Measurements from ENCODE around the gene LEP.
"Not testable (repeated sequence)": the region's sequence is repeated elsewhere in the genome, so short reads cannot be mapped to it uniquely, and the experiment has no call there.

Gene LEP

DNA sequence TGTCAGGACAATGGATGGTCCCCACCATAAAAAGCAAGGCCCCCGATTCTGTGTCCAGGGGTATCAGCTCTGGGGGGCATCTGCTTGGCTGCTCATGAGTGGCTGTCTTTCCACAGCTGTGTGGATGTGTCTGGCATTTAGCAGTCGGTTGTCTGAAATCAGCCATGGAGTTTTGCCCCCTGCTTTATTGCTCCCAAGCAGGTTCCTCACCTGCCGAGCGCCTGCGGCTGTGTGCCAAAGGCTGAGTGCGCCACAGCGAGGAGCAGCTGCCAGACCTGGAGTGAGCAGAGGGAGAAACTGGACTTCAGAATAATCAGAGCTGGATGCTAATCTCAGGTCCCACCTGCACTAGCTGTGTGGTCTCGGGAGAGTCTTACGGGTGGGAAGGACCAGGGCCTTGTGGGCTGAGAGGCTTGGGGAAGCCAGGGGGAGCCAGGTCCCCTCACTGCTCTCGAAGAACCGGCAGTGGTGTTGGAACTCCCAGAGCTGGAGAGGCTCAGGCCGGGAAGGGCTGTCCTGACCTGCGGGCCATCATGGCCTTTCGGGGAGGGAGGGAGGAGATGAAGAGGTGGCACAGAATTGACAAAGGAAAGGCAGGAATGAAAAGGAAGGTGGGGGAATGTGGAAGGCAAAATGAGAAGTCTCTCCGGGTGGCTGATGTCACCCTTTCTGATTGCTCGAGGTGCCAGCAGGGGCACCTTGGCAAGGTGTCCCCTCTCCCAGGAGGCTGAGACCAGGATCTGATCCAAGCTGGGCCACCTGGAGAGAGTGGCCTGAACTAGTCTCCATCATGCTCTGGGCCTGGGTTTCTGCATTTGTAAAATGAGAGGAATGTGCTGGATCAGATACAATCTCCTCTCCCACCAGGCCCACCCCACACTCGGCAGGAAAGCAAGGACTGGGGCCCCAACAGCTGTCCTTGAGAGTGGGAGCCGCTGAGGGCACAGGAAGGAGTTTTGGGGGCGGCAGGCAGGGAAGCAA lies 30.2 kb upstream of the LEP start:
- no peak for DNase-seq (ENCODE audit: low read depth in 2 of 2)

DNA sequence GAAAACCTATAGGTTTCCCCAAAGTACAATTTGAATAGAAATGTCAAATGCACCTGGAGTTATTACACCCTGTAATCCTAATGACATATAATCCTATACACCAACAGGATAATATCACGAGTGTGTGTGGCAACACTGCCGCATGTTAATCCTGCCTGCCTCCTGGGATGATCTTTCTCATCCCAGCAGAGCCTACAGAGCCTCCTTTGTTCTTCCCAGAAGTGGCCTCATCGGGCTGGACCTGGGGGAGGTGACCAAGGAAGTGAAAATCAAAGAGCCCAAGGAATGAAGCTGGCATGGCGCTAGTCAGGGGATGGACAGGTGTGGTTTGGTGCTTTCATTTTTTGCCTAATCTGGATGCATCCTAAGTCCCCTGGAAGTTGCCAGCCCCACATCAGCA lies 29.5 kb upstream of the LEP start:
- DNase-seq (ENCODE audit: low read depth in 2 of 2), result no peak

DNA sequence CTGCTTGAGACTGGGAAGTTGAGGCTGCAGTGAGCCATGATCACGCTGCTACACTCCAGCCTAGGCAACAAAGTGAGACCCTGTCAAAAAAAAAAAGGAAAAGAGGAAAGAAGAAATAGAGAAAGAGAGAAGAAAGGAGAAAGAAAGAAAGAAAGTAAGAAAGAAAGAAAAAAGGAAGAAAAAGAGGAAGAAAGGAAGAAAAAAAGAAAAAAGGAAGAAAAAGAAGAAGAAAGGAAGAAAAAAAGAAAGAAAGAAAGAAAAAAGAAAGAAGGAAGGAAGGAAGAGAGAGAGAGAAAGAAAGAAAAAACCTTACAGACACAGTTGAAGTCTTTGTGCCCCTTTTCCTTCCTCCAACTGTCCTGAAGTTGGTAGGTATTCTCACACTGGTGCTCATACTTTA lies 26.6 kb upstream of the LEP start:
- no peak for DNase-seq (ENCODE audit: low read depth in 2 of 2)

DNA sequence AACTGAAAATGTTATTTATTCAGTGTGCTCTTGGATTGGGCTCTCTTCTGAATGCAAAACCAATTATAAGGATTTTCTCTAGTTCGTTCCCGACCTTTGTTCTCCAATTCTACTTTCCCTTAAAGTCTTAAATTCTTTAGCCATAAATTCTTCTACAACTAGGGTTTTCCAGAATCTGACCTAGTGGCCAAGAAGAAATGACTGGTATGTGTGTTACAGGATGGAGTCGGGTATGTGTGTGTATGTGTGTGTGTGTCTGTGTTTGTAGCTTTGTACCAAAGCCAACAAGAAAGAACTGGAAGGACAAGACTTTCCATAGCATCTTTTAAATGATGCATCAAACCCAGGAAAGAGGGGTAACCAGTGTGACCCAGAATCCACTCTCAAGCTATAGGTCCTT lies 25.8 kb upstream of the LEP start:
- DNase-seq (ENCODE audit: low read depth in 2 of 2), result peak; percentile 47 to 52

DNA sequence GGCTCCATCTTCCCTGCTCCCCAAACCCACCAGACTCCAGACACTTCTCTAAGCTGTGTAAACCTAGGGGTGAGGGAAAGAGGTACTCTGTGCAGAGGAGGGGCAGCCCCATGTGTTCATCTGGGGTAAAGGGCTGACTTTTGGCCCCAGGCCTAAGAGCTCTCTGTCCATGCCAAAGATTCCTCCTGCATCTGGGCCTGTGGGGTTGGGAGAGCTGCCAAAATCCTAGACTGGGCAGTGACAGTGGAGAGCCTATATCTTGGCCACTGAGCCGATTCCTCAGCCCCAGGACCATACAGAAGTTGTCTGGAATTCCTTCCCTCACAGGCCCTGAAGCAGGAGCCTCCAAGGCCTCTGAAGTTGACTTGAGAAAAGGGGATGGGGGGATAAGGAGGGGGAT lies 25.3 kb upstream of the LEP start:
- peak in 1 of 2 experiments; percentile 15 for DNase-seq (ENCODE audit: low read depth in 2 of 2)

DNA sequence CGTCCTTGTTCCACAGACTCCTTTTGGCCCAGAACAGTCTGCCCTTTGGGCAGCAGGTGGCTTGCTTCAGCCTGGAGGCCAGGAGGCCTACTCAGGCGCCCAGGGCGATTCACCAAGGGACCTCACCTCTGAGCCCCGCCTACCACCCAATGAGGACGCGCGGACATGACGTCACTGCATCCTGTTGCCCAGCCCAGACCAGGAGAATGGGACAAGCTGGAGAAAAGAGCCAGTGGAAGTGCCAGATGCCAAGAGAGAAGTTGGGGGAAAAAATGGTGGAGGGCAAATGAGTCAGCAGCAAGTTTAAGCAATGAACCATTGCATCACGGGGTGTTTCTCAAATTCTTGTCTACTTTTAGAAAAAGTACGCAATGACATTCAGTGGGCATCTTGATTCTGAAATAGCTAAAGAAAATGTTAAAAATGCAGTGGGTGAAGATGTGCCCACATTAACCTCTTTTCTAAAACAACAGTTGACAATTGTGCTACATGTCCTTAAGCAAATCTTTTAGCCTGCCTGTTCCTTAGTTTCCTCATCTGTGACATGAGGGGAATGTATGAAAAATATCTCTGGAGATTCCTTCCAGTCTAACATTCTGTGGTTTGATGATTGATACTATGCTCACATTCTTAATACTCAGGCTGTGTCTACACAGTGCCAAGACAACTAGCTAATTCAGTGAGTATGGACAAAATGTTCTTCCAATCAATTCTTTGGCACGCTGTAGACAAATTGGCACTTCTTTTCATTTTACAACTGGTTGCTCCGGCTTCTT lies 23.9 kb upstream of the LEP start:
- DNase-seq (ENCODE audit: low read depth in 2 of 2), result peak in 1 of 2 experiments; percentile 12

DNA sequence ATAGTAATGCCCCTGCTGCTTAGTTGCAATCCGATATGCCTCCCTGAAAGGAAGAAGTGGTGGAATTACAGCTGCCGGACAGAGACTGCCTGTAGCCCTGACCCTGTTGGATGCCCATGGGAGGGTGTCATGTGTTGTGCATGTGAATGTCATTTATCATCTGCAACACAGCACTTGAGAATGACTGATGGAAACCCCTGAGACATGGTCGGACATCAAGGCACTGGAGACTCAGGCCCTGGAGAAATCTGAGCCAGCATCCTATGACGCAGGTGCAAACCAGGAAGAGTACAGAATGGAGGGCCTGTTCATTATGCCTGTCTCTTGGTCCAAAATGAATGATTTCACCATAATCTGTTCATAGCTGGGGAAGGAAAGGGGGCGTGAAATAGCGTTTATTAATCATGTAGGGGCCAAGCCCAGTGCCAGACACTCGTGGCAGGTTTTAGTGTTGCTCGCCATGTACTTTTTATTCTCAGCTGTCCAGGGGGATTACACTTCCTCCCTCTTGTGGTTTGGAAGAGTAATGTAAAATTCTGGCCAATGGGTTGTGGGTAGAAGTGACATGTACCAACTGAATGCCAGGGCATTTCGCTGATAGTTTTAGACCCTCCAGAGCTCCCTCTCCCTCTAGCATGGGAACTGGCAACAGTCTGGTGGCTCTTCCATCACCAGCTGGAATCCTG lies 23.0 kb upstream of the LEP start:
- no peak for DNase-seq (ENCODE audit: low read depth in 2 of 2)

DNA sequence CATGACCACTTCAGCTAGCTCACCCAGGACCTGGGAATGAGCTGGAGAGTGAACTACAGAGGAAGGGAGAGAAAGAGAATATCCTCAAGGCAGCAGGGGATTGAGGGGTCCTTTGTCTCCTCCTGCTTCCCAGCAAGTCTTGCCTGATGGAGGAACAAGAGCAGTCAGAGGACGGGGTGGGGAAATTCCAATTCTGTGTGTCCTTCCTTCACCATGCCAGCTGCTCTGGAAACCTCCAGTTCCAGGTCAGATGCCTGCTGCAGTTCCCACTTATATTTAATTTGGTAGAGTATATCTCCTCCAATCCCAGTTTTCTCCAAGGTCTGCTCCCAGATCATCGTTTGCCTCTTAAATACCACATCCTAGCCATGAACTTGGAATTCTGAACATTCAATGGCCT lies 21.4 kb upstream of the LEP start:
- no peak for DNase-seq (ENCODE audit: low read depth in 2 of 2)

DNA sequence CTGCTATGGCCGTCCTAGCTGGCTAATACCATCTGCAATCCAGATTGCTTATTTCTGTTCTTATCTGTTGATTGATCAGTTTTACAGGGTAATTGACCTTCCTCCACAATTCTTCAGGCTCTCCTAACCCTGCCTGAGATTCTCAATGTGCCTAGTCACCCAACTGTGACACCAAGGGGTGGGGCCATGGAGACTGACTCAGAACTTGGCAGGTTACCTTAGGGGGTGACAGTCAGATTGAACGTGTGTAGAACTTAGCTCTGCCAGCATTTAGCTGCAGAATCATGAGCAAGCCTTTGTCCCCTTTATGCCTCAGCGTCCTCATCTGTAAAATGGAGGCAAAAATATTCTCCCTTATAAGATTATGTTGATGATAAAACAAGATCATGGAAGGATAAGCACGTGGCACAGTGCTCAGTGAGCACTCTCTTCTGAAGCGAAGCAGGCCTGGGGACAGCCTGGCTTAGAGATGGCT lies 19.1 kb upstream of the LEP start:
- DNase-seq (ENCODE audit: low read depth in 2 of 2), result peak in 1 of 2 experiments; percentile 15

DNA sequence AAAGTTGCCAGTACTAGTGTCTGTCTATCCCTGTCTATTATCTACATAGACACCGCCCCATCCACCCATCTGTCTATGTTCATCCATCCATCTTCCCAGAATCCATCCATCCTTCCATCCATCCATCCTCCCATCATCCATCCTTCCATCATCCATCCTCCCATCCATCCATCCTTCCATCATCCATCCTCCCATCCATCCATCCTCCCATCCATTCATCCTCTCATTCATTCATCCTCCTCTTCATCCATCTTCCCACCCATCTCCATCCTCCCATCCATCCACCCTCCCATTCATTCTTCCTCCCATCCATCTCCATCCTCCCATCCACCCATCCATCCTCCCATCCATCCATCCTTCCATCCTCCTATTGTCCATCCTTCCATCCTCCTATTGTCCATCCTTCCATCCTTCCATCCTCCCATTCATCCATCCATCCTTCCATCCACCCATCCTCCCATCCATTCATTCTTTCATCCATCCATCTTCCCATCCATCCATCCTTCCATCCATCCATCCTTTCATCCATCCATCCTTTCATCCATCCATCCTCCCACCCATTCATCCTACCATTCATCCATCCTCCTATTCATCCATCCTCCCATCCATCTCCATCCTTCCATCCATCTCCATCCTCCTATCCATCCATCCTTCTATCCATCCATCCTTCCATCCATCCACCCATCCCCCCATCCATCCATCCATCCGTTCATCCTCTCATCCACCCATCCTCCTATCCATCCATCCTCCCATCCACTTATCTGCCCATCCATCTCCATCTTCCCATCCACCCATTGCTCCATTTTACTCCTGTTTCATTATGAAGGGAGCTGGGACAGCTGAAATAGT lies 14.7 kb upstream of the LEP start:
- no peak for DNase-seq (ENCODE audit: low read depth in 2 of 2)

DNA sequence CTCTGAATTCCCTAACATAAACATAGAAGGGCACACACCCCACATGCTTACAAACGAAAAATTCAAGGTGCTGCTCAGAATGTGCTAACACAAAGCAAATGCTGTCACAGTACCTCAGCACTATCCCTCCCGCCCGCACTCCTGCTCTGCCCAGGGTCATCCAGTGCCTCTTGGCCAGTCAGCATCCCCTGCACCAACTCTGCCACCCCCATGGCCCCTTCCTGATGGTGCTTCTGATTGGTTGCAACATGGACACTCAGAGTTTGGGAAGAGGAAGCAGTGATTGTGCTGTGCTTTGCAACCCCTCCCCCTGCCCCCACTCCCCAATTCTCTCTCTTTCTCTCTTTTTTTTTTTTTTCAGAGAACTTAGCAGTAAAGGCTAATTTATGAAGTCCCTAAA lies 13.8 kb upstream of the LEP start:
- DNase-seq (ENCODE audit: low read depth in 2 of 2), result no peak

DNA sequence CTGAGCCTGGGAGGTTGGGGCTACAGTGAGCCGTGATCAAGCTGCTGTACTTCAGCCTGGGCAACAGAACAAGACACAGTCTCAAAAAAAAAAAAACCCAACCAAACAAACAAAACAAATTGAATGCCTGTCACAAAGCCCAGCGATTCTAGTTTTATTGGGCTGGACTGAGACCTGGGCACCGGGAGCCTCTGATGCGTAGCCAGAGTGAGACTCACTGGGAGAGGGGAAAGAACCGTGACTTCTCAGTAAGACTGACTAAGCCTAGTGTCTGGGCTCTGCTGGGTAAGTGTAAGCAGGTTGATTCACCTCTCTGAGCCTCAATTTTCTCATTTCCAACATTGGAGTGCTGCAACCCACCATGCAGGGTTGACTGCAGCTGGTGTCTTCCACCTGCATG lies 10.1 kb upstream of the LEP start:
- no peak for DNase-seq (ENCODE audit: low read depth in 2 of 2)

DNA sequence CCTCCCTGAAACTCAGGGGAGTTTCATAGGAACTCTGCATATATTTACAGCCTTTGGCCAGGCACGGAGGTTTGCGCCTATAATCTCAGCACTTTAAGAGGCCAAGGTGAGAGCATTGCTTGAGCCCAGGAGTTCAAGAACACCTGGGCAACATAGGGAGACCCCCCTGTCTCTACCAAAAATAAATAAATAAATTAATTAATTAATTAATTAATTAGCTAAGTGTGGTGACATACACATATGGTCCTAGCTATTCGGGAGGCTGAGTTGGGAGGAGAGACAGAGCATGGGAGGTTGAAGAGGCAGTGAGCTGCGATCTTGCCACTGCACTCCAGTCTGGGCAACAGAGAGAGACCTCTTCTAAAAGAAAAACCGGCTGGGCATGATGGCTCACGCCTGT lies 9.4 kb upstream of the LEP start:
- no peak for DNase-seq (ENCODE audit: low read depth in 2 of 2)

DNA sequence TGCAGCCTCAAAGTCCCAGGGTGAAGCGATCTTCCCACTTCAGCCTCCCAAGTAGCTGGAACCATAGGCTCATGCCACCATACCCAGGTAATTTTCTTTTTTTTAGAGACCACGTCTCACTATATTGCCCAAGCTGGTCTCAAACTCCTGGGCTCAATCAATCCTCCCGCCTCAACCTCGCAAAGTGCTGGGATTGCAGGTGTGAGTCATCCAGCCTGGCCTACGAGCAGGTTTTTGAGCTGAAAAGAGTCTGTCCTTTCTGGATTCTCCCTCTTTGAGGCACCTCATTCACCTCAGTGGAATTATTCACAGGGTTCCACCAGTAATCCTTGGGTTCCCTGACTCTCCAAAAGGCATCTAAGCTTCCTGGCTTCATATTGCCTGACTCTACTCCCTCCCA lies 7.6 kb upstream of the LEP start:
- DNase-seq (ENCODE audit: low read depth in 2 of 2), result no peak

DNA sequence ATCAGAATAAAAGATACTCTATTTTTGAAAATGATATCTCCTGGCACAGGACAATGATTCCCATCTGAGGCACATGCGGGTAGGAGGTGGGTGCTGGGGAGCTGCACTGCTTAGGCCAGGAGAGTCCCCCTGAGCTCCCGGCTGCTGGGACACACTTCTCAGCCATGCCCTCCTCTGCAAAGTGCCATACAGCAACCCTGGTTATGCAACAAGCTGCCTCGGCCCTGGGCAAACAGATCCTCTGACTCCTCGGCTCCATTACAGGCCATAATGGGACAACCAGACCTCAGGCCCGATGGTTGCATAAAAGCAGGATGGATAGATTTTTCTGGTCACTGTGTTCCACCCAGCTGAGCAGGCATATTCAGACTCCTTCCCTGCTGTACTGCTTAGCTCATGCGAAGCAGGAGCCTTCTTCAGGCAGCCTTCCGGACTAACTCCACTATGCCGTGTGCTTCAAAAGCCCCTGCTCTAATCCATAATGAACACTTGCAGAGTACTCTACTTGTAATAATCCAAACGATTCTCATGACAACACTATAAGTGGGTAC lies 6.5 kb upstream of the LEP start:
- no peak for DNase-seq (ENCODE audit: low read depth in 2 of 2)

DNA sequence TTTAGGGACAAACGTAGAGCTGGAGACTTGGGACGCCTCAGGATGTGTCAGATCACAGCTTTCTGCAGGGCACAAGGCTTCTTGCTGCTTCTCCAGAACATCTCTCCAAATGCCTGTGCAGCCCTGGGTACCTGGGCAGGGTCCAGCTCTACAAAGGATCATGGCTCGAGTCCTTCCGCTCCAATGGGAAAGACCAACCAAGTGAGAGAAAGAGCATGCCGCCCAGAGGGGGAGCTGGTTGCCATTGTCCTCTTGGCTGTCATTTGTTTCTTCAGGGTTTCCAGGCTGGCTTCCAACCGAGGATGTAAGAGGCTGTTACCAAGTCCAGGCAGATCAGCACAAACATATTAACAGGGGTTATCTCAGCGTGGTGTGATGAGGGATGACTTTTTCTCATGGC lies 5.6 kb upstream of the LEP start:
- DNase-seq (ENCODE audit: low read depth in 2 of 2), result no peak

DNA sequence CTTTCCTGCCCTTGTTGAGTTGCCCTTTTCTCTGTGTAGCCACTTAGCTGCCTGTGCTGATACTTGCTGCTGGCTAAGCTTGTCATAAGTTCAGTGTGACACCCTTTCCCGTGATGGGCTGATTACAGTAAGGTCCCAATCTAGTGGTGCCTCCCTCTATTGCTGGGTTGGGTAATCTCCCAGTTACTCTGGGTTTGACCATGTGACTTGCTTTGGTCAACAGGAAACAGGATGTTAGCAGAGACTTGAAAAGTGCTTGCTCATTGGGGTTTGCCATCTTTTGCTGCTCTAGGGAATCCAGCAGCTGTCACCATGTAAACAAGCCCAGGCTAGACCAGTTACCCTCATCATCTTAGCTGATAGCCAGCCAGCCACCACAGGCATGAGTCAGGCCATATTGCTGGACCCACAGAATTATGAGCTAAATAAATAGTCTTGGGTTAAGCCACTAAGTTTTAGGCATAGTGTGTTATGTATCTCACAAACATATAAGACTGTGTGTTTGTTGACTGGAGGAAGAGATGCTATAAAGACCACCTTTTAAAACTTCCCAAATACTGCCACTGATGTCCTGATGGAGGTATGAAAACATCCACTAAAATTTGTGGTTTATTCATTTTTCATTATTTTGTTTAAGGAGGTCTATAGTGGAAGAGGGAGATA lies 4.0 kb upstream of the LEP start:
- peak; percentile 2 to 6 for DNase-seq (ENCODE audit: low read depth in 2 of 2)

DNA sequence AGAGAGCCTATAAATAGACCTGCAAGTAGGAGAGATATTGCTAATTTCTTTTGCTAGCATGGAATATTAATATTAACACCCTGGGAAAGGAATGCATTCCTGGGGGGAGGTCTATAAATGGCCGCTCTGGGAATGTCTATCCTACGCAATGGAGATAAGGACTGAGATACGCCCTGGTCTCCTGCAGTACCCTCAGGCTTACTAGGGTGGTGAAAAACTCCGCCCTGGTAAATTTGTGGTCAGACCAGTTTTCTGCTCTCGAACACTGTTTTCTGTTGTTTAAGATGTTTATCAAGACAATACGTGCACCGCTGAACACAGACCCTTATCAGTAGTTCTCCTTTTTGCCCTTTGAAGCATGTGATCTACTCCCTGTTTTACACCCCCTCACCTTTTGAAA lies 1.9 kb upstream of the LEP start:
- not testable (repeated sequence) for DNase-seq (ENCODE audit: low read depth in 2 of 2)

DNA sequence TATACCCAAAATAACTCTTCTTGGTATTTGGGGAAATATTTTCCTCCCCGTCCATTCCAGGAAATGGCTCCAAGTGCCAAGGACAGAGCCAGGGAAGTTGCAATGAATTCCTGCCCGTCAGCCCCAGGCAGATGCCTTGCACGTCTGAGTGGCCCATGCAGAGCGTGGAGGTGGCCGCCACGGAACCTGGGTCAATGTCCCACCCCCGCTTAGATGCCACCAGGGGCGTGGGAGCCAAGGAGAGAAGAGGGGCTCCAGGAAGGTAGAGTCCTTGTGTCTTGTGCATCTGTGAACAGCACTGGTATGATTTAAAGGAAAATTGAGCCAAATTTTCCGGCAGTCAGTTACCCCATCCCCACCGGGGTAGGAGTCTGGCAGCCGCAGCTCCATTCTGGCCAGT lies 1.6 kb downstream of the LEP start:
- no peak for DNase-seq (ENCODE audit: low read depth in 2 of 2)

DNA sequence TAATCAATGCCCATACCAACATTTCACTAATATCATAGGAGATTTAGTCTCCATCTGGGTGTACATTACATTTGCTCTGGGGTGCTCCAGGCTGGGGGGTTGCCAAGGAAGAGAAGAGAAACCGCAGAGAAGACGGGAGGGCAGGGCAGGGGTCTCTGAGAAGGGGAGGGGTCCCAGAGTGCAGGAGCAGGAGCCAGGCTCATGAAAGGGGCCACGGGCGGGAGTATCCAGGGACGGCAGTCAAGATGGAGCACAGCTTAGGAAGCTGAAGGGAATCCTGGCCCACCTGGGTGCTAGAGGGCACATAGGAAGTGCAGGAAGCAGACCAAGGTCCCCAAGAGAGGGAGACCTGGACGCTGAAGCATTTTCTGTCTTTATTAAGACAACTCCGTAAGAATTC lies 2.2 kb downstream of the LEP start:
- no peak for DNase-seq (ENCODE audit: low read depth in 2 of 2)

Measured in fibroblast of skin of left biceps (primary cell).